GM18867 (cell line): ENCODE results near the gene MAP4K3.
"Not testable (repeated sequence)": the region's sequence is repeated elsewhere in the genome, so short reads cannot be mapped to it uniquely, and the experiment has no call there.

Experiments used
- ATAC-seq: cut with Tn5 transposase; IDR thresholded peaks from one replicate; pipeline ENCODE4 v1.9.1; 2021; ENCODE audit warnings: mild to moderate bottlenecking, moderate library complexity; ENCODE audit not compliant: unreplicated experiment

The MAP4K3 gene

DNA sequence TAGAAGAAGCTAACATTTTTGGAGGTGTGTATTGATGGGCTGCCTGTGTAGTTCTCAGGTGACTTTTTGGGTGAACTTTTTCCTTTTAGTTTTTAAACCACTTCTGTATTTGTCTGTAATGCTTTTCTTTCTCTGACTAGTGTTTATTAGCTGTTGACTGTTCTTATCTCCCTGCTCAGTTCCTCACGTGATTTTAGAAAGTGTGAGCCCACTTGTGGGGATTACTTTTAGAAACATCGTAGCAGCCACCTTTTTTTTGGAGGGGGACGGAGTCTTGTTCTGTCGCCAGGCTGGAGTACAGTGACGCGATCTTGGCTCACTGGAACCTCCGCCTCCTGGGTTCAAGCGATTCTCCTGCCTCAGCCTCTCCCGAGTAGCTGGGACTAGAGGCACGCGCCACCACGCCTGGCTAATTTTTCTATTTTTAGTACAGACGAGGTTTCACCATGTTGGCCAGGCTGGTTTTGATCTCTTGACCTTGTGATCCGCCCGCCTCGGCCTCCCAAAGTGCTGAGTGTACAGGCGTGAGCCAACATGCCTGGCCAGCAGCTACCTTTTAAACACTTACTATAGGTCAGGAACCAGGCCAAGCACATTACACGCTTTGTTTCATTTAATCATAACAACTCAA is 184.1 kb downstream of the MAP4K3 start:
- no peak for ATAC-seq

DNA sequence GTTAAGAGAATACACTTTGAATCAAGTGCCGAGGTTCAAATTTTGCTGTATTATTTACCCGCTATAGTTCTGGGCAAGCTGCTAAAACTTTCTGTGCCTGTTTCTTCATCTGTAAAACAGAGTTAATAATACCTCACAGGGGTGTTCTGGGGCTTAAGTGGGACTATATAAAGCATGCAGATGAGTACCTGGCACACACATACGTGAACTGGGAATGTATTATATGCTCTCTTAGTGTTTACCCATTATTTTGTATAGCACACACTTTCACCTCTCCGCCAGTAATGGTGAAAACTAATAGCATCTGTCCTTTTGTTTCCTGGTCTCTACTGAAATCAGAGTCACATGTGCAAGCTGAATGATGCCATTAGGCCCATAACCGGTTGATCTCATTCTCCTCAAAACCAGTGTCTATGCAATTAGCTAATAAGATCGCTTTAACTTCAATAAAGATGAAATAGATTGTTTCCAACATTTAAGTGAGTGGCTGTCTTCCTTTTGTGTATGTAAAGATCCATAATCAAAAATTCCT is 189.5 kb downstream of the MAP4K3 start:
- ATAC-seq: no peak

DNA sequence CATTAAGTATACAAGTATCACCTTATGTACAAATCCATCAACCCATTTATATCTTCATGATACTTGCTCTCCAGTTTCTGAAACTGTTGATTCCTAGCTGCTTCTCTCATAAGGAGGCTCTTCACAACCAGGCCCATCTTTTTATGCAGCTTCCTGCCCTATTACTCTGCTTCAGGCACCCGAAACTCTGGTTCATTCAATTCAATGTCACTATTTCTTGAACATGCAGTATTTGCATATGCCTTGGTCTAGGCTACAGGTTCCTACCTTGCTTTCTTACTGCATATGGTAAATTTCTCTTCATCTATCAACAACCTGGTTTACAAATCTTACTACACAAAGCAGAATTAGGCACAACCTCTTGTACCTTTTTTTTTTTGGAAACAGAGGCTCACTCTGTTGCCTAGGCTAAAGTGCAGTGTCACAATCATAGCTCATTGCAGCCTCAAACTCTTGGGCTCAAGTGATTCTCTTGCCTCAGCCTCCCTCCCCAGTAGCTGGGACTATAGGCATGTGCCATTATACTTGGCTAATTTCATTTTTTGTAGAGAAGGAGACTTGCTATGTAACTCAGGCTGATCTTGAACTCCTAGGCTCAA is 190.6 kb downstream of the MAP4K3 start:
- ATAC-seq: peak; percentile 35

GRCh38 chr2:39244963-39245625 is 192.0 kb downstream of the MAP4K3 start:
- not testable (repeated sequence) for ATAC-seq

DNA sequence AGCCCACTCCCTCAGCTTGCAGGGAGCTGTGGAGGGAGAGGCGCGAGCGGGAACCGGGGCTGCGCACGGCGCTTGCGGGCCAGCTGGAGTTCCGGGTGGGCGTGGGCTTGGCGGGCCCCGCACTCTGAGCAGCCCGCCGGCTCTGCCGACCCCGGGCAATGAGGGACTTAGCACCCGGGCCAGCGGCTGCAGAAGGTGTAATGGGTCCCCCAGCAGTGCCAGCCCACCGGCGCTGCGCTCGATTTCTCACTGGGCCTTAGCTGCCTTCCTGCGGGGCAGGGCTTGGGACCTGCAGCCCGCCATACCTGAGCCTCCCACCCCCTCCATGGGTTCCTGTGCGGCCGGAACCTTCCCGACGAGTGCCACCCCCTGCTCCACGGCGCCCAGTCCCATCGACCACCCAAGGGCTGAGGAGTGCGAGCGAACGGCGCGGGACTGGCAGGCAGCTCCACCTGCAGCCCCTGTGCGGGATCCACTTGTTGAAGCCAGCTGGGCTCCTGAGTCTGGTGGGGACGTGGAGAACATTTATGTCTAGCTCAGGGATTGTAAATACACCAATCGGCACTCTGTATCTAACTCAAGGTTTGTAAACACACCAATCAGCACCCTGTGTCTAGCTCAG is 192.7 kb downstream of the MAP4K3 start:
- not testable (repeated sequence) for ATAC-seq

DNA sequence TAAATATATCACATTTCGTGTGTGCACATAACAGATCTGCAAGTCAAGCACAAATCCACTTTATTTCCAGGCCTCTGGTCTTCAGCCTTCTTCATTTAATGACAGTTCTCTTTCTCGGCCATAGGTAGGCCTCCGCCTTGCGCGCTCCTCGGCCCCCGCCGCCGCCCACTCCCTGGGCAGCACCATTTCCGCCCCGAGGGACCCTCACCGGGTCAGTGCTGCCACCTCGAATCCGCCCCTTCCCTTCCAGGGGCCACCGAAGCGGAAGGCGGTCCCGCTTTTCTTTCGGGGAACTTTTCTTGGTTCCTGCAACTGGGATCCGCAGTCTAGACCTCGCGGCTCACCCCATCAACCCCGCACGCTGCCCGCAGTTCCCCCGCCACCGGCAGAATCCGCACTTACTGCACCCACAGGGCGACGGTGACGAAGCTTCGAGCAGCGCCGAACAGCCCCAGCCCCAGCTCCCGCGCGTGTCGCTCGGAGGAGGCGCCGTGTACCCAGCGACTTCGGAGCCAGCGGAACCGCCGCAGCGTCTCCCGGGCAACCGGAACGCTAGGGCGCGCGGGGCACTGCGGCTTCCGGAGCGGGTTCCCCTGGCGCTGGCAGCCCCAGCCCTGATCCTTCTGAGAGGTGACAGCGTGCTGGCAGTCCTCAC is 193.5 kb downstream of the MAP4K3 start, which contains the start of gene CDKL4:
Gene CDKL4, minus strand, starts transcription at position 502 of the 655 bp plus-strand sequence.
- ATAC-seq: peak; percentile 75

GRCh38 chr2:39241588-39241987 is 195.5 kb downstream of the MAP4K3 start:
- no peak for ATAC-seq

- no peak for ATAC-seq
Measured at GRCh38 chr2:39240758-39241157, 196.3 kb downstream of the MAP4K3 start.

DNA sequence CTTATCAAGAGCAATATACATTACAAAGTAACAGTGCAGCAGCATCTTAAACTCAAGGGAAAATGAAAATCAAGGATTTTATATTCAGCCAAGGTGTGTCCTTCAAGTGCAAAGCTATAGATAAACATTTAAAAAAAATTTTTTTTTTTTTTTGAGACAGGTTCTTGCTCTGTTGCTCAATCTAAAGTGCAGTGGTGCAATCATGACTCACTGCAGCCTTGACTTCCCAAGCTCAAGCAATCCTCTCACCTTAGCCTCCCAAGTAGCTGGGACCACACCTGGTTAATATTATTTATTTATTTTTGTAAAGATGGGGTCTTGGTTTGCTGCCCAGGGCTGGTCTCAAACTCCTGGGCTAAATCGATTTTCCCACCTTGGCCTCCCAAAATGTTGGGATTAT is 202.3 kb downstream of the MAP4K3 start:
- no peak for ATAC-seq

GRCh38 chr2:39232141-39232540 is 204.9 kb downstream of the MAP4K3 start:
- ATAC-seq: no peak

- ATAC-seq: no peak
Measured at GRCh38 chr2:39228413-39229209, 208.5 kb downstream of the MAP4K3 start.

- peak; percentile 69 for ATAC-seq
Measured at GRCh38 chr2:39227628-39228412, 209.3 kb downstream of the MAP4K3 start.

DNA sequence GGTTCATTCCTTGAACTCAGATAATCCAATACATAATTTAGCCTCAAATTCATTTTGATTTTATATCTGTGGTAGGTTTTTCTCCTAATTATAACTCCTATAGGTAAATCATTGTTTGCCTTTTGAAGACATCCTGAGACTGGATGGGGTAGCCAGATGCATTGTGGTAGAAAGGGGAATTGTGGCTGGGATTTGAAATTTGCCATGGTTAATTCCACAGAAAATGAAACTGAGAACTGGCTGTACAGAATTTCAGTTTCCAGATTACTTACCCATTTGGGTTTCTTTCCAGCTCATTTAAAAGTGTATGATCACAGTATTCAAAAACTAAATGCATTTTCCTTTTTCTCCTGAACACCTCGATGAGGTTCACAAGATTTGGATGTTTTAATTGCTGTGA is 211.5 kb downstream of the MAP4K3 start:
- ATAC-seq: no peak

DNA sequence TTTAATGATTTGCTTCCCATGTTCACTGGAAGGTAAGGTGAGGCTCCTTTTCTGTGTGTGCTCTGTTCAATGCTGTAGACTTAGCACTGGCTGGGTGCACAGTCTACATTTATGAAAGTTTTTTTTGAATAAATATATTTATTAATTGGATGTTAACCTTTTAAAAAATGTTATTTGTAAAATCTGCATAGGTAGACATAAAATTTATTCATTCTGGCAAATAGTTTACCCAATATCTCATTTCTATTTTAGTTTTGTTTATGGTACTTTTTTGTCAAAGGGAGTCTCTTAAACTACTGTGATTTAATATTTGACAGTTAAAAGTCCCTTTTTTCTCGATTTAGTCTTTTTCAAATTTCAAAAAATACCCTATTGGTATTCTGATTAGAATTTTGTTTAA is 213.2 kb downstream of the MAP4K3 start:
- ATAC-seq: no peak

DNA sequence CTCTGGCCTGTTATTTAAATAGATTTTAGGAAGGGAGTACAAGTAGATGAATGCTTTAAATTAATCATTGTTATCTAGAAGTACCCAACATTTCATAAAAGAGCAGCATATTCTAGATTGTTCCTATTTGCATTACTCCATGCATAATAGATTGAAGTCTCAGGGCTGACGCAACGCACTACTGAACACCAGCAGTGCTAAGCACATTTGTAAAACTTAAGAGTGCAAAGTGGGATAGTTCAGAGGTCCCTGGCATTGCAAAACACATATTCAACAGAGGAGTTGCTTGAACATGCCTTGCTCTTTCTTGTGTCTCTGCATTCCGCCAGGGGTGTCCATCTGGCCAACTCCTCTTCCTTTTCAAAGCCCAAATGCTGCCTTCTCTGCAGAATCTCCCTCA is 215.6 kb downstream of the MAP4K3 start:
- ATAC-seq: no peak

DNA sequence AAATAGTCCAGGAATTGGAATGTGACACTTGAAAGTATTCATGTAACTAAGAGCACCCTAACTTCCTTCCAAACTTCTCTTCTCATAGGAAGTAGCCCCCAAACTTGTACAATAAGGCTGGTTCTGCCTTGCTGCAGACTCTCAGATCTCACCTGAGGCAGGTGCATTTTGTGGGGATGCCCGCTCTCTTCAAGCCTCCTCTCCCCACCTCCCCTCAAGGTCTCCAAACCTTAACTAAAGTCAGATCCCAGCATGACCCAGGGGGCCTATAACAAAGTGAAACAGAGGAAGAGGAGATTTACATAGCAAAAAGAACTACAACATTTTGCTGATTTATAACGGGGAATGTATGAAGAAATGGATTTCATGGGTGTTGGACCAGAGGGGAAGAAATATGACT is 216.9 kb downstream of the MAP4K3 start:
- ATAC-seq: no peak

- no peak for ATAC-seq
Measured at GRCh38 chr2:39218391-39218790, 218.7 kb downstream of the MAP4K3 start.

GRCh38 chr2:39217192-39217550 is 219.9 kb downstream of the MAP4K3 start:
- ATAC-seq: no peak

DNA sequence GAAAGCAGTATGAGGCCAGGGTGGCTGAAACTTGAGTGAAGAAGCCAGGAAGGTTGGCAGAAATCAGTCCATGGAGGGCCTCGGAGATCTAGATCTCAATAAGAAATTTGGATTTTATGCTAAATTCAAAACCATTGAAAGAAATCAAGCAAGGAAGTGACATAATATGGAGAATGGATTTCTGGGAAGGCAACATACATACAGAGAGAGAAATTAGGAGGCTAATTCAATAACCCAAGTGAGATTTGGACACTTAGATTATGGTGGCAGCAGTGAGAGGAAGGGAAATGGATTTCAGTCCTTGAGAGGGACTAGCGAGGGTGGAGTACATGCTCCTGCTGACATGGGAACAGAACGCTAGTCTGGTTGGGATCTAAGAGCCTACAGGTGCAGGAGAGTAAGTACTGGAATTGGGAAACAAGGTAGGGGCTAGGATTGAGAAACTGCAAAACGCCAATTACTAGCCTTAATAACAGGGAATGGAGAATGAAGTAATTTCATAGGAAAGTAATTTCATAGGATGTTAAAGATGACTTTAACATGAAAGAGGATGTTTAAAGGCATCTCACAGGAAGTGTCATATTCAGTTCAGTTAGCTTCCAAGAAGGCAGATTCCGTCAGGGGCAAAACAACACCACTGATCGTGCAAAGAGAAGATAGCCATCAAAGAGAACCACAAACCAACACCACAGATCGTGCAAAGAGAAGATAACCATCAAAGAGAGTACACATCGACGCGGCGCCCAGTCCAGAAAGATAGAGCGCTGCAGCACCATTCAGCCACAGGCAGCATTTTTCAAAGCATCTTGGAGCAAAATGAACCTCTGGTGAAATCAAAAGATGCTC is 220.5 kb downstream of the MAP4K3 start:
- ATAC-seq: no peak
